Endothelial cell of umbilical vein (primary cell): Measurements from ENCODE around the gene TBC1D10B. TPM values are rescaled to one million over a fixed set of nuclear protein-coding genes. Genes with fewer than 3 reads are reported as not detected.

ENCODE experiments used
- BruUV-seq: library from RNA; stranded (reverse); fragments of 400-500 nt; replicated peaks from 2 replicates; lab custom pipeline; 2021; lab: Mats Ljungman, UMichigan
- CTCF ChIA-PET: fragments of 300-600, 350-600 bp; sonication (Branson Sonifier 250); formaldehyde crosslinking; loops from one replicate; lab custom pipeline; 2021; ENCODE audit warnings: antibody characterized with exemption, inconsistent platforms; lab: Charles Lee
- POLR2A ChIA-PET: fragments of 300-600, 350-600 bp; sonication (Branson Sonifier 250); formaldehyde crosslinking; loops from one replicate; lab custom pipeline; 2021; ENCODE audit warnings: antibody characterized with exemption, inconsistent platforms; lab: Charles Lee
- DNase-seq: peaks from one replicate; pipeline ENCODE4 v3.0.0-alpha.2; 2011; ENCODE audit warnings: low read depth, low spot score
- FAIRE-seq: peaks from 2 replicates; lab custom pipeline; 2011; peaks lifted over from hg19 to GRCh38; lab: Jason Lieb, UNC
- H2AFZ ChIP-seq: 2 replicates; pipeline ENCODE4 v1.6.0; 2012; ENCODE audit warnings: low read depth, low read length, control low read depth, inconsistent platforms
- H3K27ac ChIP-seq: 2 replicates; pipeline ENCODE4 v1.5.1; 2011; ENCODE audit warnings: low read depth, mild to moderate bottlenecking, control low read depth, low read length, moderate library complexity; ENCODE audit not compliant: insufficient read depth
- H3K27me3 ChIP-seq, 2 experiments: 2 replicates each; pipeline versions ENCODE4 v1.6.0 to v1.6.1; 2011; ENCODE audit warnings: low read length in 2 of 2, mixed read lengths in 1 of 2; ENCODE audit not compliant: control insufficient read depth in 2 of 2, insufficient read depth in 2 of 2
- H3K36me3 ChIP-seq, 2 experiments: 2 replicates in 1 of 2; 3 replicates in 1 of 2; pipeline ENCODE4 v1.5.1; 2011; ENCODE audit warnings: low read length in 2 of 2, mild to moderate bottlenecking in 1 of 2, moderate library complexity in 1 of 2; ENCODE audit not compliant: control insufficient read depth in 2 of 2, insufficient read depth in 2 of 2; ENCODE audit errors: extremely low read depth in 1 of 2
- H3K4me1 ChIP-seq: 3 replicates; pipeline ENCODE4 v1.5.1; 2011; ENCODE audit warnings: mild to moderate bottlenecking, low read length; ENCODE audit not compliant: control insufficient read depth, insufficient read depth; ENCODE audit errors: extremely low read depth
- H3K4me2 ChIP-seq: 2 replicates; pipeline ENCODE4 v1.6.1; 2011; ENCODE audit warnings: low read length, control low read depth, mixed read lengths; ENCODE audit not compliant: insufficient read depth
- H3K4me3 ChIP-seq, 3 experiments: fragments of 200-600 bp in 1 of 3; sonication (generic), shearing (Covaris generic) in 1 of 3; replicated peaks in 1 of 3; 2 replicates each; pipeline ENCODE4 v1.5.1; 2011 to 2016; ENCODE audit warnings: control low read depth in 3 of 3, low read length in 3 of 3, mild to moderate bottlenecking in 2 of 3, inconsistent platforms in 1 of 3, low read depth in 1 of 3, moderate library complexity in 1 of 3; ENCODE audit not compliant: insufficient read depth in 1 of 3
- H3K79me2 ChIP-seq: 2 replicates; pipeline ENCODE4 v1.6.0; 2012; ENCODE audit warnings: low read length, inconsistent platforms; ENCODE audit not compliant: control insufficient read depth, insufficient read depth
- H3K9ac ChIP-seq: replicated peaks from 2 replicates; pipeline ENCODE3; 2011; ENCODE audit warnings: low read length, control low read depth; ENCODE audit not compliant: insufficient read depth; ENCODE audit errors: extremely low read depth
- H3K9me1 ChIP-seq: replicated peaks from 3 replicates; pipeline ENCODE4 v1.6.0; 2011; ENCODE audit warnings: mild to moderate bottlenecking, low read length; ENCODE audit not compliant: control insufficient read depth, insufficient read depth; ENCODE audit errors: extremely low read depth
- H3K9me3 ChIP-seq: replicated peaks from 2 replicates; pipeline ENCODE4 v1.5.1; 2012; ENCODE audit warnings: low read length, inconsistent platforms; ENCODE audit not compliant: control insufficient read depth, insufficient read depth
- H4K20me1 ChIP-seq: replicated peaks from 2 replicates; pipeline ENCODE3; 2011; ENCODE audit warnings: mild to moderate bottlenecking, low read length; ENCODE audit not compliant: control insufficient read depth, insufficient read depth; ENCODE audit errors: extremely low read depth
- CTCF ChIP-seq, 2 donors: IDR thresholded peaks; 1 replicate in 1 of 2; 2 replicates in 1 of 2; pipeline ENCODE4 v1.5.1; 2011; ENCODE audit warnings: low read length in 2 of 2, mild to moderate bottlenecking in 2 of 2, moderate library complexity in 2 of 2, control low read depth in 1 of 2, inconsistent platforms in 1 of 2, low read depth in 1 of 2; ENCODE audit not compliant: insufficient read depth in 1 of 2; ENCODE audit errors: extremely low read depth in 1 of 2
- FOS ChIP-seq: IDR thresholded peaks from 2 replicates; pipeline ENCODE4 v1.6.1; 2011; ENCODE audit warnings: mild to moderate bottlenecking, low read length, moderate library complexity, borderline replicate concordance; ENCODE audit not compliant: insufficient read depth
- JUN ChIP-seq: IDR thresholded peaks from 2 replicates; pipeline ENCODE4 v1.6.1; 2011; ENCODE audit warnings: borderline replicate concordance, low read depth; ENCODE audit not compliant: insufficient read length, insufficient read depth
- MAX ChIP-seq: IDR thresholded peaks from 2 replicates; pipeline ENCODE4 v1.6.1; 2011; ENCODE audit not compliant: insufficient read depth, insufficient read length
- POLR2A ChIP-seq: IDR thresholded peaks from 2 replicates; pipeline ENCODE4 v1.6.1; 2012; ENCODE audit warnings: low read depth, mild to moderate bottlenecking, control low read depth, low read length
- POLR2AphosphoS5 ChIP-seq: IDR thresholded peaks from 2 replicates; pipeline ENCODE4 v1.6.1; 2012; ENCODE audit warnings: low read depth, mild to moderate bottlenecking, control low read depth, low read length, moderate library complexity; ENCODE audit not compliant: insufficient read depth
- dilution Hi-C: fragments of 300-500 bp; cut with MboI; formaldehyde crosslinking; loops from one replicate; pipeline ENCODE4 v1.15.0; 2019; ENCODE audit warnings: low sequenced_read_pairs; ENCODE audit not compliant: extremely low pct_ligation_motif_present
- intact Hi-C: fragments of 100-400 bp; cut with micrococcal nuclease; formaldehyde crosslinking; loops from one replicate; pipeline ENCODE4 v1.10.0; 2022
- polyA plus RNA-seq, 4 experiments: library from polyadenylated mRNA; depleted of rRNA in 3 of 4; stranded (reverse) in 3 of 4; unstranded in 1 of 4; fragments of >200 nt; gene quantifications; 2 replicates each; pipeline versions ENCODE4 v1.2.1 to v1.2.3, GENCODE V29; 2011 to 2012; ENCODE audit warnings: missing spikeins in 1 of 4
- total RNA-seq: library from RNA; stranded (reverse); gene quantifications from 2 replicates; pipeline ENCODE4 v1.2.3, GENCODE V29; 2021

The TBC1D10B gene
- total and polyA plus RNA-seq, 2 donors (not counting 3 experiments of a cell fraction or from before 2014, with no cell fraction given) = 37.0 to 63.0 TPM

DNA sequence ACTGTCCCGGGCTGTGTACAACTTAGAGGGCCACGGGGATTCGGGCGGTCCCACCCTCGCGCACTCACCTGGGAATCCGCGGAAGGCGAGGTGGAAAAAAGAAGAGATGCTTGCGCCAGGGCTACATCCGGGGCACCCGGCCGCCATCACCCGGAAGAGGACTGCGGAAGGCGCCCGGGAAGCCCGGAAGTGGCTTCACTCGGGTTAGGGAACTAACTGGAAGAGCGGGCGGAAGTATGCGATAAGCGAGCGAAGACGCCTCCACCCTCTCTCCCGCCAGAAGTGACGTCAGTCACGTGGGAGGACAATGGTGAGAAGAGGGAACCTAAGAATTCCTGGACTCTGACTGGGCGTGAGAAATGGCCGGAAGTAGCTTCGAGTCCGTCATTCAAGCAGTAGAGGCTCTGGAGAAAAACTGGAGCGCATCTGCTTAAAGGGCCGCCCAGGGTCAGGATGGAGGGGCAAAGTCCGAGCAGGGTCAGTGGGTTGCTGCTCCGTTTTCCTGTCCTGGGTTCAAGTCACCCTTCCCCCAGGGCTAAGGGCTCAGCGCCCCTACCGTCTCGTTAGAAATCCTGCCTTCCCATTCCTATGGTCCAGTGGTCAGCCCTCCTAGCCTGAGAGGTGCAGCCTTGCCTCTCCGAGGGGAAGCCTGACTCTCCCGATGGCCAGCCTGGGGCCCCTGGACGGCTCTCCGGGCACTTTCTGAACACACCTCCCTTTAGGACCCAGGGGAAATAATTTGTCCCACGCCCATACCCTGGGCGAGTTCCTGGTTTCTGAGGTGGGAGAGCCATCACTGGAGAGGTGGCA lies 14.9 kb downstream of the TBC1D10B start, which contains the start of gene CD2BP2:
TSS of gene CD2BP2 (minus strand) at position 165 of the 810 bp plus-strand sequence. CDS start 627 bp downstream, outside the sequence.
- dilution Hi-C loops = no loop called here

More for the DNA sequence above, 14.9 kb downstream of the TBC1D10B start, which contains the start of gene CD2BP2:
- peak; percentile 99 for FAIRE-seq
- H3K27me3 ChIP-seq = no peaks in the 10 kb centered on the region
- intact Hi-C loops = no loop called here
- ChIA-PET POLR2A (no interaction called here), CTCF (interaction anchor here (0.7 to 2.5 kb wide), 6 partner anchors 11 to 62 kb away, joined by 3 to 12 read pairs (median 4); partner anchors contain the start of gene ZNF48)
- no peaks in the 10 kb centered on the region for H3K9me3 ChIP-seq
- no peak for TF ChIP-seq FOS
- peak in 1 of 2 donors; percentile 2 for TF ChIP-seq CTCF (IDR thresholded peaks at IDR 0.05; ENCODE audit: extremely low read depth in 1 of 2, insufficient read depth in 1 of 2, low read depth in 1 of 2, low read length in 2 of 2)
- peak; percentile 74 for TF ChIP-seq JUN
- peak; percentile 87 for TF ChIP-seq MAX
- TF ChIP-seq POLR2A = peak; percentile 57
- peak; percentile 85 for TF ChIP-seq POLR2AphosphoS5
- peaks cover 23% of the 10 kb centered on the region for H3K79me2 ChIP-seq
- H4K20me1 ChIP-seq = no peaks in the 10 kb centered on the region
- peak within 1 kb of the TSS; percentile 96 for H3K9ac ChIP-seq
- peak; percentile 98 for DNase-seq
- H3K4me3 ChIP-seq = peak within 1 kb of the TSS; percentile 65 to 84 (median 78)
- H3K36me3 ChIP-seq = peaks cover 5 to 36% of the 10 kb centered on the region in 2 experiments
- TSS peak; percentile 77 for BruUV-seq
- H3K4me2 ChIP-seq = peak within 1 kb of the TSS; percentile 83
- peak within 1 kb of the TSS; percentile 52 for H2AFZ ChIP-seq
- peak within 1 kb of the TSS; percentile 95 for H3K27ac ChIP-seq
- no peaks in the 10 kb centered on the region for H3K9me1 ChIP-seq
- peaks cover 32% of the 10 kb centered on the region for H3K4me1 ChIP-seq
